A172 (cell line): ENCODE data around the gene GLDN. TPM values are rescaled to one million over a fixed set of nuclear protein-coding genes. Genes with fewer than 3 reads are reported as not detected.
A peak's percentile ranks its signal among the peaks of the same experiment; 100 is the strongest.

Experiments
- DNase-seq: peaks from one replicate; pipeline ENCODE4 v3.0.0-alpha.2; 2015; ENCODE audit warnings: low spot score
- total RNA-seq: library from RNA; depleted of rRNA; stranded (reverse); fragments of >200 nt; shearing (Covaris generic); gene quantifications from 2 replicates; pipeline ENCODE4 v1.2.3, GENCODE V29; 2014; rRNA removed

Gene GLDN
- total RNA-seq, result 0.57 TPM in 1 of 2 replicates, not detected in the other

DNA sequence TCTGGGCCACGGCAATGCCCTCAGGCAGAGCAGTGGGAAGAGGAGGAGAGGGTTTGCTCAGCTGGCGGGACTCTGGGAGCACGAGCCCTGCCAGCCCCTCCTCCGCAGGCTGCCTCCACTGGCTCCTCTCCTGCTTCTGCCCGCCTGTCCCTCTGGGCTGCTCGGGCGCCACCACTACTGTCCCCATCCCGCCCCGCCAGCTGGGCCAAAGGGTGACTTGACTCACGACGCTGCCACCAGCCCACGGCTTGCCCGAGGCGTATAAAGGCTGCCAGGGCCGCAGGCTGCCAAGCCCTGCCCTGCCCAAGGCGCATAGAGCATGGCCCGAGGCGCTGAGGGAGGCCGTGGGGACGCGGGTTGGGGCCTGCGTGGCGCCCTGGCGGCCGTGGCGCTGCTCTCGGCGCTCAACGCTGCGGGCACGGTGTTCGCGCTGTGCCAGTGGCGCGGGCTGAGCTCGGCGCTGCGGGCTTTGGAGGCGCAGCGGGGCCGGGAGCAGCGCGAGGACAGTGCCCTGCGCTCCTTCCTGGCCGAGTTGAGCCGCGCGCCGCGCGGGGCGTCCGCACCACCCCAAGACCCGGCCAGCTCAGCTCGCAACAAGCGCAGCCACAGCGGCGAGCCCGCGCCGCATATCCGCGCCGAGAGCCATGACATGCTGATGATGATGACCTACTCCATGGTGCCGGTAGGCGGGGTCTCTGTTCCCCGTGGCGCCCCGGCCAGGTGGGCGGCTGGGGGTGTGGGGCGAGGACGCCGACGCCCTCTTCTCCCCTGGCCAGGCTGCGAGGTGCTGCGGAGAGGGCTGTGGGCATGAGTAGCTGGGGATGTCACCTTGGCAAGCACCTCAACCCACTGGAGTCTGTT is at the start of gene GLDN:
TSS of gene GLDN (plus strand) at position 290 of the 861 bp plus-strand sequence. CDS start at position 320, 30 bp downstream.
- no peak for DNase-seq

DNA sequence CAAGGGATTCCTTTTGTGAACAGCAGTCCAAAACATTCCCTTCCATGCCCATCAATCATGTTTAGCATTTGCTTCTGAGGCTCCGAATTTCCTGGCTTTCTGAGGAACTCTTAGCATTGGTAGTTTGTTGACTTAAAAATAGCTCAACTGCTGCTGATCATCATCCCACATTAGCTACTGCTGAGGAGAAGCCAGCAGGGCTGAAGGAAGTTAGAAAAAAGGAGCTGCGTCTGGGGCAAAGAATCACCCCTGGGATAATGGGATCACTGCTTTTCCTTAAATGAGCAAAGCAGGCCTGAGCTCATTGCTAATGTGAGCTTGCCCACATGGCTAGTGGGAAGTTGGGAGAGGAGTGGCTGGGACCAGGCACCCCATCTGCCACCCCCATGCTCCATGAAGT is 42.8 kb upstream of the GLDN start:
- DNase-seq, result no peak

DNA sequence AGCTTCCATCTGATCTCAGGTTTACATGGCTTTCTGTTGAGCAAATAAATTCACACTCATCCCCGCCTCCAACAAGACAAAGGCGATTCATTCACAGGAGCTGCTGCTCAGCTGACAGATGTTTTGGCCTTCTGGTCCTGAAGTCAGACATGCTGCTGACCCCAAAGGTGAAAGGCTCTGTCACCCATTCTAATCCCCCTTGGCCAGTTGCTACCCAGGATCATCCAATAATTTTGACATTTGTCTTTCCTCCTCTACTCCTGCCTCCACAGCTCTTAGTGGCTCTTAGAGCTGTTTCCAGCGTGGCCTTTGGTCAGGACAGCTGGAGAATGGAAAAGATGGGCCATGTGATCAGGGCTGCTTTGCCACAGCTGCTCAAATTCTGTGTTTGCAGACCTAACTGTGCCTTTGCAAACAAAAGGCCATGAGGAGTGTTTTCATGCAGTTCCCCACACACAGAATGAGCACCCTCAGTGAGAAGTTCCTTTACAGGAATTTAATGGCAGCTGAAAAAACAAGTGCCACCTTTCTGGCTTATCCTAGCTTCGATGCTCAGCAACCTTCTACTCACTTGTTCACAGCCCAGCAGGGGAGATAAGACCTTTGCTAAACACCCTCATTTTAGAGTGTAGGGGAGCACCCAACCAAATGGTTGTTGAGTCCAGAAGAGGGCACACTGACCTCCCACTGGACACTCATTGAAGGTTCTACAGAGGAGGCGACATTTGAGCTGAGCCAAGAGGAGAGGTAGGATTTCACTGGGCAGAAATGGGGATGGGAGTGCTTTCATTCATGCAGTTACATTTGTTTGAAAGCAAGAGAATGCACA is 42.1 kb upstream of the GLDN start:
- DNase-seq, result no peak

DNA sequence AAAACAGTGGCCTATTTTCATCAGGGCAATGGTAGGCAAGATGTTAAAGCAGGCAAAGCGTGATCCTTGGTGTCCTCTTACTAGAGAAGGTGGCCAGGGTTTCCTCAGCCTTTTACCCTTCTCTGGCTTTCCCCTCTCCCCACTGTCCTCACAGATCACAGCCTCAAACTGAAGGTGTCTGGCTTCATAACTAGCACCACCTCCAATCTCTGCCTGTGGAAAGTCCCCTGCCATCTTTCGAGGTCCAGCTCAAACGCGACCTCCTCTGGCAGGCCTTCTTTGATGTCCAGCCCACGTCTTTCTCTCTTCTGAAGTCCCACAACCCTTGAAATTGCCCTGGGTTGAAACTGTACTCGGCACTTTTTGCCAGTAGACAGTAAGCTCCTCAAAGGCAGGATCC is 39.0 kb upstream of the GLDN start:
- no peak for DNase-seq

DNA sequence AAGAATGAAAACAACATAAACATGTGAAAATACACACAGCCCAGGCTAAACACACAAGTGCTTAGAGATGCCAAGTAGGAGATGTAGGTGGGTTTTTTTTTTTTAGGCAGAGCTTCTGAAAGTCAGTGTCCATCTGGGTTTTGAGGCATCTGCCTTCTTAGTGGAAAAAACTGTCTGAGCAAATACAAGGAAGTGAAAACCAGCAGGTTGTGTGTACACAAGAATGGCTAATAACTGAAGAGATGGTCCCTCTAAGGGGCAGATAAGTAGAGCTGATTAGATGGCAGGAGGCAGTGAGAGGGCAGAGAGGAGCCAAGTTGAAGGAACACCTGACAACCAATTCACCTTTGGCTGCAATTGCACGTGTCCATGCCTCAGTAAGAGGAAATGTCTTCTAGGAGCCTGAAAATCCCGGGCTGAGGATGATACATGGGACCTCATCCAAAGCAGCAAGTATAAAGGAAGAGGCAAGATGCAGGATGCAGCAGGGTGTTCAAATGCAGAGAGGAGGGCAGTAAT is 37.9 kb upstream of the GLDN start:
- DNase-seq, result no peak

DNA sequence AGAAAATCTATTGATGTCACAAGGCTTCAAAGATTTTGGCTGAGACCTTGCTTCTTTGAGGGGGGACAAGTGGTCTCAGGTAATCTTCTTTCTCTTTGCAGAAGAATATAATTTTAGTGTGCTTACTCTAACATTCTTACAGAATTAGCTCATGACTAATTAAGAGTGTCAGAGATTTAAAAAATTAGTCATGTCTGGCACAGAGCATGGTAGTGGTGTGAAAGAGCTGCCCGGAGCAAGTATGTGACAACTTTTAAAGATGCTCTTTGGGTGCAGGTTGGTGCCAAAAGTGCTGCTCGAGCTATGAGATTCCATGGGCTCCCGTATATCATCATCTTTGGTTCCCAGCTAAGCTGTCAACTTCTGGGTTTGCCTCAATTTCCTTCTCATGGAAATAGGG is 34.1 kb upstream of the GLDN start:
- DNase-seq, result no peak

DNA sequence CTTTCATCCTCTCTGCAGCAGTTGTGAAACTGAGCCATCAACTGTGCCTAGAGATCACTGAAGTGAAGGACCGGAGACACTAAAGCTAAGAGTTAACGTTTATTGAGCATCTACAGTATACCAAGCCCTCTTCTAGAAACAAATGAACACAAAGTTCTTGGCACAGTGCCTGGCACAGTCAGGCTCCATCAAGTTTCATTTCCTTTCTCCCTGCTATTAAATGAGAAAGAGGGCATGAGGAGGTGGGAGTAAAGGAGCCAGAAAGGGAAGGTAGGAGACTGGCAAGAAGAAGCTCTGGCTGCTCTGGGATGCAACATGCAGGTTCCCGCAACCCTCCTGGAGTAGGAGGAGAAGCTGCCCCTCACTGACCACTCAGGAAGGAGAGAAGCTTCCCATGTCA is 33.6 kb upstream of the GLDN start:
- no peak for DNase-seq

DNA sequence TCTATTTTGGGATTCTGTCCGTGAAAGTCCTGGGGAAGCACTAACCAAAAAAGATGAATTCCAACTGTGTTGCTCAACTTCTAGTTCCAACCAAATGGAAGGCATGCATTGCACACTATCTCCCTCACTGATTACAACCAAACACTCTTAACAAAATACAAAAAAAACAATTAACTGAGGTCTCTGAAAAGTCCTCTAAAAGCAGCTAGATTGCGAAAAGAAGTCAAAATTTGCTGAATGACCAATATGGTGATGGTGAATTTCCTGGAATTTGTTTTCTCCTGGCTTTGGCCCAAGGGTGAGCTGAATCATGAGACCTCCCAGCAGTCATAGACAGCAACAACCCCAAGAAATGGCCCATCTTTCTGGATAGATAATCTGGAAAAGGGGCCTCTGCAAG is 31.4 kb upstream of the GLDN start:
- no peak for DNase-seq

DNA sequence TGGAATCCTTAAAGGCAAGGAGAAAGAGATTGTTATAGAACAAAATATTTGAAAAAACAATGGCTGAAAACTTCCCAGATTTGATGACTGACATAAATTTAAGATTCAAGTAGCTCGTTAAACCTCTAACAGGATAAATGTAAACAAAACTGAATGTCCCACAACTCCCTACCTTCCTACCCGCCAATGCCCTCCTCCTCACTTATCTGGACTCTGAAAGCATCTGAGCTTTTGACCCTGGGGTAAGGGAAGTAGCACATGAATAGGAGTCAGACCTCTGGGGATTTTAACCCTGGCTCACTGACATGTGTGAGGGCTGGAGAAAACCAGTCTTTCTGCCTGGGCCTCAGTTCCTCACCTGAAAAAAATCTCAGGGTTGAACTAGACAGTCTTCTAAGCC is 29.9 kb upstream of the GLDN start:
- DNase-seq, result no peak

DNA sequence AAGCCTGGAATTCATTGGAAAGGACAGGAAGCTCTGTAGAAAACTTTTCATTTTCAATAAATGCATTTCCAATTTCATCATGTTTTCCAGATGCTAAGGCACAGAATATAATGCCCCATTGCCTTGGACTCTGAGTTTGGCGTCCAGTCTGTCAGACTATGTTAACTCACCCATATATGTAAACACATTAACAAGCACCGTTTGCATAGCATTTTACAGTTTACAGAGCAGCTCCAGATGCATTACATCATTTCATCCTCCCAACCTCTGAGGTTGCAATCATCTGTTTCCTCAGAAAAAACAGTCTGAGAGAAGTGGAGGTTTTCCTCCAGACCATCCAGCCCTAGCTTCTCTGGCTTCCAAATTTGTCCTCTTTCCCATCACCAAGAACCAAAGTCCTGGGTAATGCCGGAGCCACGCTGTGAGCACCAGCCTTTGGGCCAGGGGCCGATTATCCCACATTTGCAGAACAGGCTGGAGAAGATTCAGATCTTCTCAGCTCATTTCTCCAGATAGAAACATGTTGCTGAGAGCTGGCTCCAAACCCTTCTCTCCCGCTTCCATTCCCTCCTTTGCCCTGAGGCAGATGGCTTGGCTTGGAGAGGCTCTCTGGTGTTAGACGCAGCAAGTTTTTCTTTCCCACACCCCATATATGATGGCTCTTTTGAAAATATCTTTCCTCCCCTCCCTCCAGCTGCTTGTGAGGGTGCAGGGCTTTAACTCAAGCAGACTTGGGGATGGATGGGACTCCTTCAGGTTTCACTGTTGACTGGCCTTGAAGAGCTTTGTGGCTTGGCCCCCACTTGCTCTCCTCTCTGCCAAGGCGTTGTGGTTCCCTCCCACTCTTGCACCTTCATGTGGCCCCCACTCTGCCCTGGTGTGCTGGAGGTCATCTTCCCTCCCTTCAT is 29.0 kb upstream of the GLDN start:
- DNase-seq, result no peak

DNA sequence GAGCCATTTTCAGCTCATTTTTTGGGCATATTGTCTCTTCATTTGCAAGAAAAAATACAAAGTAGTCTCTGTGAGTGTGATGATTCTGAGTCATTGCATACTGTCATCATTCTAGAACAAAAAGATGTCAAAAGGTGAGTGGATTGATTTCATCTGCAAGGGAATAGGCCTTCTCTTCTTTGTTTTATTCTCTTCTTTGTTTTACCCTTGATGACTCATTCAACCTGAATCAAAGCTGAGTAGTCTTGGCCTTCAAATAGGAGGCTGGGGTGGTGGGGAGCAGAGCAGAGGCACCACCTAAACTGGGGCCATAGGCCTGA is 28.4 kb upstream of the GLDN start:
- peak; percentile 33 for DNase-seq

DNA sequence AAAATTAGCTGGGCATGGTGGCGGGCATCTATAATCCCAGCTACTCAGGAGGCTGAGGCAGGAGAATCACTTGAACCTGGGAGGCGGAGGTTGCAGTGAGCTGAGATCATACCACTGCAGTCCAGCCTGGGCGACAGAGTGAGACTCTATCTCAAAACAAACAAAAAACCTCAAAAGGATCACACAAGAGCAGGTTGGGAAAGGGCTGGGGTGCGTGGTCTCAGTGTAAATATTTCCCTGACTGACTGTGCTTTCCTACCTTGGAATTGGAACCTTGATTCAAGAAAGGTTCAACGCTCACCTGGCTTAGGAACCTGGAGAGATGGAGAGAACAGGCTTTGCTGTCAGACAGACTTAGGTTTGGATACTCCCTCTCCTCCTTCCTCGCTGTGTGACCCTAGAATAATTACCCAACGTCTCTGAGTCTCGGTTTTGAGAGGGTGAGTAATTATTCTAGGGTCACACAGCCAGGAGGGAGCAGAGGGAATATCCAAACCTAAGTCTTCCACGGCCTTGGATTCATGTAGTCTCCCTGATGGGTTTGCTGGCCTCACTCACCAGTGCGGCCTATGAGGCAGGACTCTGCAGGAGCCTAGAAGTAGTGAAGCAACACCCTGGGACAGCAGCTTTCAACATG is 27.7 kb upstream of the GLDN start:
- no peak for DNase-seq

DNA sequence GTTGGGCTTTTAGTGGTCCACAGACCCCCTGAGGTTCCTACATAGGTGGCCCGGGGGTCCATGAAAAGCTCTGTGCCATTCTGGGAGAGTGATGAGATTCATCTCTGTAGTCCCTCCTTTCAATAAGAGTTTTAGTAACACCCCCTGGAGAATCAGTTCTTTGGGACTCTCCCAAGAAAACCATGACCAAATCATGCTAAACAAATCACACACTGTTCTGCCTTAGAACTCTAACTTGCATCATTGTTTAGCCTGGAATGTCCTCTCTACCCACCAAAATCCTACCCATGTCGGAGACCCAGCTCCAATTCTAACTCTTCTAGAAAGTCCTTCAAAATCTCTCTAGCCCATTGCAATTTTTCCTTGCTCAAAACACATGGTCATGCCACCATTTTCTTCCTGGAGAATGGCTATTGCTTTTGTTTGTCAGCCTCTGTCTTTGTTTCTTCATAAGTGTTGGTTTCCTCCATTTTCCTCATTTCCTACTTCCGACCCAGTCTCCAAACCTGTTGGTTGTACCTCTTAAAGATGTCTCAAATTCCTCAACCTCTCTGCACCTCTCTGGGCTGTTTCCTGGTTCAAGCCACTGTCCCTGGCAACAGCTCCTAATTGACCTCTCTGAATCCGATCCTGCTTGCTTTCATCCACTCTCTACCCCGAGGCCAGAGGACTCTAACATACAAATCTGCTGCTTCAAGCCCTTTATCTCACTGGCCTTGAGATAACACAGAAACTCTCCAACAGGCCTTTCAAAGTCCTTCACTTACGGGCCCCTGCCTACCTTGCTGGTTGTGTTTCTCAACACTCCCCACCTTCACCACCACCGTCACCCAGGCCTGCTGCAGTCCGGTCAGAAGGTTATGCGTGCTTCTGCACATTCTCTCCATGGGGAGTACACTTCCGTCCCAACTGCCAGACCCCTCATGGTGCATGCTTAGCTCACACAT is 26.8 kb upstream of the GLDN start:
- no peak for DNase-seq

DNA sequence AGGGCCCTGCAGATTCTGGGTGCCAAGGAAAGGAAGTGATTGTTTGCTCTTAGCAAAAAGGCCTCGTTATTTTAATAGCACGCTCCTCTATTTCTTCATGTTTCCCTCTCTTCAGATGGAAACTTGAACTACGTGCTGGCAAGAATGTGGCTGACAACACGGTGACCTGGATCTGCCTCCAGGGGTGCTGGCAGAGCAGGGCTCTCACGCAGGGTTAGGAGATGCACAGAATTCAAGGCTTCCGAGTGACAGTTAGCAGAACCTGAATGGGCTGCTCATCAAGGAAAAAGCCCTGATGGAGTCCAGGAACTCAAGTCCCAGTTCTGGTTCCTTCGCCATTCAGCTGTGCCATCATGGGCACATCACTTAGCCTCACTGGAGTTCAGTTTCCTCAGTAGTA is 25.7 kb upstream of the GLDN start:
- DNase-seq, result no peak

DNA sequence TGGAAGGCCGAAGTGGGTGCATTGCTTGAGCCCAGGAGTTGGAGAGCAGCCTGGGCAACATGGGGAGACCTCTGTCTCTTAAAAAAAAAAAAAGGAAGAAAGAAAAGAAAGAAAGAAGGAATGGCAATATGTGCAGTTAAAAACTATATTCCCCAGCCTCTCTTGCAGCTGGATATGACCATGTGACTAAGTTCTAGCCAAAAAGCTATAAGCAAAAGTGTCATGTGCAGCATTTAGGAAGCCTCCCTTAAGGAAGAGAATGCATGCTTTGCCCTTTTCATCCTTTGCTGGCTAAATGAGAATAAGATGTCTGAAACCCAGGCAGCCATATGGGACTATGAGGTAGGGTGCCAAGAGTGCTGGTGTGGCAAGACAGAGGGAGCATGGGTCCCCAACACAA is 24.8 kb upstream of the GLDN start:
- DNase-seq, result no peak

DNA sequence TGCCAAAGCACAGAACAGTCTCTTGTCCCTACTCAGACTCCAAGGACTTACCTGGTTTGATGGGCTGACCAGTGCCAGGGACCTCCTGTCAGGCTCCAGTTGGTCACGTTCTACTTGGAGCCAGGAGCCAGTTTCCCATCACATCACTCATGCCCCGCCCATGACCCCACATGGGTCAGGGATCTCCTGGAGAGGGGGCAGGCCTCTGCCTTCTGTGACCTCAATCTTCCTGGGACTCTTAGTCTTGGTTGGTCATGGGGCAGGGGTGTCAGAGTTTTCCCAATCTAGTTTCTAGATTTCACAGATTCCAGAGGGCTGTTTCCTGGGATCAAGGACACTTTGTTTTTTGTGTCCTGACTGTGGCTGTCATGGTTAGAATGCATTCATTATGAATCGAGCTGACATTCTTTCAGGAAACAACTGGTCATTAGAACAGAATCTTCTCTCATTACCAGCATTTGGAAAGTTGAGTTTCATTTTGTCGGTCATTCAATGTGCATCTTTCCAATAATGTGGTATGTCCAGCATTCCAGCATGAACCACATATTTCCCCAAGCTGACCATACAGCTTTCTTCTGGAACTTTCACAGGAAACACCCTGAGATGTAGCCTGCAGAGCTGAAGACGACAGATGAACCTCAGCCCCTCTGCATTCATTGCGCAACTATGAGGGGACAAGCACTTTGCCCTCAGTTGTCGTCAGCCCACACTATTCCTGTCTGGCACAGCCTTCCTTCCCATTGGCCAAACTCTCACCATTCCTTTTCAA is 22.9 kb upstream of the GLDN start:
- DNase-seq, result no peak

DNA sequence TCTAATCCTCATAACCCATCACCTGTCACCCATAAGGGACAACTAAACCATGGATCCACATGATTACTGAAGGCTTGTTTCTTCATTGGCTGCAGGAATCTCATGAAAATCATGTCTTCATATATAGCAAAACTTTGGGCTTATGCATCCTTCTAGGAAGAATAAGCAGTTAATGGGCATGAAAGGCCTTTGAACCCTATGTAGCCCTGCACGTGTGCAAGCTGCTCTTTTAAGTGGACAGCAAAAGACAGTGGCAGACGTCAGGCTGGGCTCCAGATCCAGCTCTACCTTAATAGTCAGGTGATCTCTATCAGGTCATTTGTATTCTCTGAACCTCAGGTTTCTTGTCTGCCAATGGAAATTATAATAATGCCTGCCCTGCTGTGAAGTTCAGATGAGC is 21.9 kb upstream of the GLDN start:
- DNase-seq, result no peak

DNA sequence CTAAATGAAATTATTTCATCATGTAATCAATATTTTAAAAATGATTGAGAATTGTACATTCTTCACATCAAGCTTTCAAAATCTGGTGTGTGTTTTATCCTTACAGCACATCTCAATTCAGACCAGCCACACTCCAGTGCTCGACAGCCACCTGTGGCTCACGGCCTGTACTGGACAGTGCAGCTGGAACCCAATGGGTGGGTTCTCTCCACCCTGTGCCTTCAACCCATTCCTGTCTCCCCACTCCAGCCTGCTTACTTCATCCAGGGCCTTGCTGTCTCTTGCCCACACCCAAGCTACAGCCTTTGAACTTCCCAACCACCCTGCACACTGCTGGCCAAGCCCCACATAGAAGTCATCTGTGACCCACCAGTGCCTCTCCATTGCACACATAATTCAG is 20.6 kb upstream of the GLDN start:
- no peak for DNase-seq

DNA sequence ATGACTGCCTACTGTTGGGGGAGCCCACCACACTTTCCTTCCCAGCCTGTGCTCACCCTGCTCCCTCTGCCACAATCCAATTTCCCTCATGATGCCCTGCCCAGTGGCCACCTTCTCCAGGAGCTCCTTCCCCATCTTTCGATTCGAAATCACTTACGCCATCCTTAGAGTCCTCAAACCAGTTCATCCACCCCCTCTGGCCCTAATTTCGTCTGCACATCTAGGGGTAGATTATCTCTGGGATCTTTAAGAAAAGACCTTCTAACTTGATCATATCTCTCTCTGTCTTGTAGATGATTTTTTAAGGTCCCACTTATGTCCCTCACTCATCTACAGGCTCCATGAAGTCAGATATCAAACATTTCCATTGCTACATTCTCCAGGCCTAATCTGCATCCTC is 20.1 kb upstream of the GLDN start:
- DNase-seq, result no peak
